H1 (cell line): ENCODE results near the gene MYLIP. TPM values are rescaled to one million over a fixed set of nuclear protein-coding genes. Genes with fewer than 3 reads are reported as not detected.

Source experiments
- ATF3 ChIP-seq: IDR thresholded peaks from 2 replicates; pipeline ENCODE4 v1.6.1; 2011; ENCODE audit warnings: low read depth, mild to moderate bottlenecking, low read length; ENCODE audit not compliant: insufficient read depth
- CREB1 ChIP-seq: IDR thresholded peaks from 2 replicates; pipeline ENCODE4 v1.6.1; 2012; ENCODE audit warnings: inconsistent platforms
- EP300 ChIP-seq, 2 experiments: IDR thresholded peaks; 1 replicate in 1 of 2; 2 replicates in 1 of 2; pipeline ENCODE4 v1.6.1; 2011 to 2012; ENCODE audit warnings: low read depth in 2 of 2, low read length in 2 of 2, mild to moderate bottlenecking in 2 of 2, borderline replicate concordance in 1 of 2, inconsistent platforms in 1 of 2, moderate library complexity in 1 of 2
- NRF1 ChIP-seq: IDR thresholded peaks from 2 replicates; pipeline ENCODE4 v1.6.1; 2011; ENCODE audit warnings: mild to moderate bottlenecking, low read depth, low read length, improper control_type of control experiment
- POLR2A ChIP-seq, 2 experiments: IDR thresholded peaks; 1 replicate in 1 of 2; 2 replicates in 1 of 2; pipeline ENCODE4 v1.6.1; 2011; ENCODE audit warnings: low read depth in 2 of 2, low read length in 2 of 2, mild to moderate bottlenecking in 2 of 2; ENCODE audit errors: control extremely low read depth in 1 of 2
- RNF2 ChIP-seq: fragments of 200-900, 300-1000 bp; sonication (generic); IDR thresholded peaks from 2 replicates; pipeline ENCODE4 v1.7.1; 2016; ENCODE audit warnings: borderline replicate concordance, low read depth, mild to moderate bottlenecking, antibody characterized with exemption, low read length; ENCODE audit not compliant: poor library complexity, severe bottlenecking; ENCODE audit errors: missing control alignments
- microRNA-seq, 2 experiments: library from miRNA; unstranded; fragments of <30 nt; microRNA quantifications; one replicate each; pipeline versions ENCODE4 to v1.2.0, GENCODE V29; 2016 to 2020; ENCODE audit warnings: borderline microRNAs expressed in 2 of 2, borderline number of aligned reads in 2 of 2, borderline replicate concordance in 1 of 2
- polyA plus RNA-seq, 7 experiments: library from polyadenylated mRNA; depleted of rRNA in 3 of 7; stranded (reverse) in 5 of 7; unstranded in 2 of 7; fragments of >200 nt in 5 of 7; fragments of 200-250 nt in 2 of 7; gene quantifications; 1 replicate in 5 of 7; 2 replicates in 1 of 7; 4 replicates in 1 of 7; pipeline versions ENCODE4 v1.2.1 to v1.2.3, GENCODE V29; 2011 to 2013; ENCODE audit warnings: missing spikeins in 2 of 7, mixed read lengths in 2 of 7
- small RNA-seq: library from polyadenylated mRNA; stranded (forward); fragments of <200 nt; extraction: miRNeasy Mini kit (QIAGEN cat#:217004); gene quantifications from one replicate; pipeline ENCODE3, GENCODE V24; 2013; ENCODE audit not compliant: insufficient read depth
- total RNA-seq: library from RNA; stranded (reverse); fragmentation: NEBNext Ultra II Directional; extraction: Animal tissue kit (Norgen Biotek cat#: 25700); gene quantifications from 2 replicates; pipeline ENCODE4 v1.2.1, GENCODE V29; 2021

The MYLIP gene
- total and polyA plus RNA-seq, 2 of the 8 experiments (the other 6 are each of a cell fraction or from before 2014, with no cell fraction given) = 21.1 to 26.9 TPM

- TF ChIP-seq RNF2 (no peak), POLR2A (IDR thresholded peaks at IDR 0.05; ENCODE audit: control extremely low read depth in 1 of 2, low read depth in 2 of 2, low read length in 2 of 2) (no peak), NRF1 (no peak), CREB1 (no peak), EP300 (IDR thresholded peaks at IDR 0.05; ENCODE audit: borderline replicate concordance in 1 of 2, low read depth in 2 of 2, low read length in 2 of 2) (no peak), ATF3 (no peak)
Measured at GRCh38 chr6:16196984-16197546, 68.2 kb downstream of the MYLIP start (continued).

Small RNA genes within 50 kb of the gene (microRNA-seq; reads per million reads assigned to microRNA genes)
- gene MIR4639 = 0 reads per million in 2 experiments

Small RNA genes within 50 kb of the gene (small RNA-seq; reads per million reads assigned to genes)
- gene MIR4639 = 2.1 reads per million, percentile 17 among the genes with 10 or more reads in this experiment

Other genes with a start within 250 kb of the MYLIP start
- gene GMPR, start 109.5 kb downstream of the MYLIP start, total RNA-seq = 0.99 and 1.2 TPM in 2 replicates
- gene GMPR, start 109.5 kb downstream of the MYLIP start, polyA plus RNA-seq (2011; rRNA removed) = 1.2 and 1.7 TPM in 2 replicates